ENCODE measurements around the gene IL1R1. TPM values are rescaled to one million over a fixed set of nuclear protein-coding genes. Genes with fewer than 3 reads are reported as not detected.

IL1R1 gene
- total RNA-seq, 1 experiment from 2014 or later, result 12.7 TPM

DNA sequence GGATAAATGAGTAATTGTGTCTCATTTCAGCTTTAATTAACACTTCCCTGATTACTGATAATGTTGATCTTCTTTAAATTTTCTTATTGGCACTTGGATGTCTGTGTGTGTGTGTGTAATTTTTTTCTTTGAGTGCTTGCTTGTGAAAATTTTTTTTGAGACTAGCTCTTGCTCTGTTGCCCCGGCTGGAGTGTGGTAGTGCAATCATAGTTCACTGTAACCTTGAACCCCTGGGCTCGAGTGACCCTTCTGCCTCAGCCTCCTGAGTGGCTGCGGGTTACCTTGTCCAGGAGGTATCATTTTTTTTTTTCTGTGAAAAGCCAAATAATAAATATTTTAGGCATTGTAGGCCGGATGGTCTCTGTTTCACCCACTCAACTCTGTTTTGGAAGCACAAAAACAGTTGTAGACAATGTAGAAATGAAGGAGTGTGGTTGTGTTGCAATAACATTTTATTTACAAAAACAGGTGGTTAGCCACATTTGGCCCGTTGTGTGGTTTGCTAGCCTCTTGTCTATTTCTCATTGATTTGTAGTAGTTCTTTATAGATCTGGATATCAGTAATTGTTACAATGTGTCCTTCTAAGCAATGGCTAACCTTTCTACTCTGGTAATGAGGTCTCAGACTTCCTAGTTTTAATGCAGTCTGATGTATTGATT, 52.2 kb downstream of the IL1R1 start:
- no peak overlapping the region for H3K4me3 ChIP-seq
- no peaks in the 10 kb centered on the region for H3K9me3 ChIP-seq (replicated peaks)
- DNase-seq (ENCODE audit: low read depth in 1 of 2, low spot score in 2 of 2), result no peak

GRCh38 chr2:102197389-102198137, 55.0 kb downstream of the IL1R1 start:
- no peak overlapping the region for H3K27ac ChIP-seq
- H3K4me1 ChIP-seq (replicated peaks), result no peaks in the 10 kb centered on the region; the same call in 1 of the 2 replicates

More for the DNA sequence above, 52.2 kb downstream of the IL1R1 start:
- H3K36me3 ChIP-seq, result no peaks in the 10 kb centered on the region
- H3K27me3 ChIP-seq (replicated peaks), result no peaks in the 10 kb centered on the region
- H3K4me1 ChIP-seq (replicated peaks), result no peaks in the 10 kb centered on the region; the same call in 1 of the 2 replicates
- H3K27ac ChIP-seq, result no peak overlapping the region

GRCh38 chr2:102200539-102200938, 58.0 kb downstream of the IL1R1 start:
- Histone ChIP-seq H3K4me3 (no peak overlapping the region), H3K4me1 (replicated peaks) (no peaks in the 10 kb centered on the region), H3K36me3 (no peaks in the 10 kb centered on the region), H3K9me3 (replicated peaks) (no peaks in the 10 kb centered on the region), H3K27ac (no peak overlapping the region), H3K27me3 (replicated peaks) (no peaks in the 10 kb centered on the region)
- no peak for DNase-seq (ENCODE audit: low read depth in 1 of 2, low spot score in 2 of 2)

More at GRCh38 chr2:102197389-102198137, 55.0 kb downstream of the IL1R1 start:
- no peaks in the 10 kb centered on the region for H3K36me3 ChIP-seq
- no peak overlapping the region for H3K4me3 ChIP-seq
- no peaks in the 10 kb centered on the region for H3K27me3 ChIP-seq (replicated peaks)
- no peaks in the 10 kb centered on the region for H3K9me3 ChIP-seq (replicated peaks)
- no peak for DNase-seq (ENCODE audit: low read depth in 1 of 2, low spot score in 2 of 2)

DNA sequence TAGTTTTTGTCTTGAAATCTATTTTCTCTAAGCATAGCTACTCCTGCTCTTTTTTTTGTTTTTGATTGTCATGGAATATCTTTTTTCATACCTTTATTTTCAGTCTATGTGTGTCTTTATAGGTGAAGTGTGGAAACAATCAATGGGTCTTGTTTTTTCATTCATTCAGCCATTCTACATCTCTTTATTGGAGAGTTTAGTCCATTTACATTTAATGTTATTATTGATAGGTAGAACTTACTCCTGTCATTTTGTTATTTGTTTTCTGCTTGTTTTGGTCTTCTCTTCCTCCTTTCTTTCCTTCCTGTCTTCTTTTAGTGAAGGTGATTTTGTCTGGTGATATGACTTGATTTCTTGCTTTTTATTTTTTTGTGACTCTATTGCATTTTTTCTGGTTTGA, 62.1 kb downstream of the IL1R1 start:
- H3K27me3 ChIP-seq (replicated peaks), result no peaks in the 10 kb centered on the region
- H3K9me3 ChIP-seq (replicated peaks), result no peaks in the 10 kb centered on the region
- no peak overlapping the region for H3K4me3 ChIP-seq
- H3K27ac ChIP-seq, result no peak overlapping the region
- no peaks in the 10 kb centered on the region for H3K4me1 ChIP-seq (replicated peaks)
- H3K36me3 ChIP-seq, result no peaks in the 10 kb centered on the region
- DNase-seq (ENCODE audit: low read depth in 1 of 2, low spot score in 2 of 2), result no peak

GRCh38 chr2:102206666-102207341, 64.3 kb downstream of the IL1R1 start:
- Histone ChIP-seq H3K9me3 (replicated peaks) (no peaks in the 10 kb centered on the region), H3K4me3 (no peak overlapping the region), H3K27me3 (replicated peaks) (no peaks in the 10 kb centered on the region), H3K27ac (no peak overlapping the region), H3K36me3 (no peaks in the 10 kb centered on the region), H3K4me1 (replicated peaks) (no peaks in the 10 kb centered on the region)
- no peak for DNase-seq (ENCODE audit: low read depth in 1 of 2, low spot score in 2 of 2)

GRCh38 chr2:102208774-102209173, 66.2 kb downstream of the IL1R1 start:
- no peaks in the 10 kb centered on the region for H3K9me3 ChIP-seq (replicated peaks)
- H3K36me3 ChIP-seq, result no peaks in the 10 kb centered on the region
- H3K4me1 ChIP-seq (replicated peaks), result no peaks in the 10 kb centered on the region
- no peak for DNase-seq (ENCODE audit: low read depth in 1 of 2, low spot score in 2 of 2)
- no peaks in the 10 kb centered on the region for H3K27me3 ChIP-seq (replicated peaks)
- H3K27ac ChIP-seq, result no peak overlapping the region
- no peak overlapping the region for H3K4me3 ChIP-seq

- Histone ChIP-seq H3K27me3 (replicated peaks) (no peaks in the 10 kb centered on the region), H3K9me3 (replicated peaks) (no peaks in the 10 kb centered on the region), H3K27ac (no peak overlapping the region), H3K36me3 (no peaks in the 10 kb centered on the region), H3K4me3 (no peak overlapping the region), H3K4me1 (replicated peaks) (no peaks in the 10 kb centered on the region)
- DNase-seq (ENCODE audit: low read depth in 1 of 2, low spot score in 2 of 2), result no peak
Measured at GRCh38 chr2:102209474-102209873, 66.9 kb downstream of the IL1R1 start.

DNA sequence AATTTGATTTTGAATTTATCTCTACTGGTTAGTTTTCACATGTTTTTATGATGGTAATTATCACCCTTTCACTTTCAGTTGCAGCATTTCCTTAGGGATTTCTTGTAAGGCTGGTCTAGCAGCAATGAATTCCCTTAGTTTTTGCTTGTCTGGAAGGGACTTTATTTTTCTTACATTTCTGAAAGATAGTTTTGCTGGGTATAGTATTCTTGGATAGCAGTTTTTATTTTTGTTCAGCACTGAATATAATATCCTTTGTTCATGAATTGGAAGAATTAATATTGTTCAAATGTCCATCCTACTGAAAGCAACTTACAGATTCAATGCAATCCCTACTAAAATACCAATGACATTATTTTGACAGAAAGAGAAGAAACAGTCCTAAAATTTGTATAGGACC, 74.5 kb downstream of the IL1R1 start:
- no peaks in the 10 kb centered on the region for H3K36me3 ChIP-seq
- 0 out of 2 replicates have a peak, but pooled peaks cover 2% of the 10 kb centered on the region for H3K9me3 ChIP-seq (replicated peaks)
- DNase-seq (ENCODE audit: low read depth in 1 of 2, low spot score in 2 of 2), result no peak
- H3K27me3 ChIP-seq (replicated peaks), result no peaks in the 10 kb centered on the region
- no peaks in the 10 kb centered on the region for H3K4me1 ChIP-seq (replicated peaks)
- no peak overlapping the region for H3K4me3 ChIP-seq
- H3K27ac ChIP-seq, result no peak overlapping the region

GRCh38 chr2:102224824-102225739, 82.5 kb downstream of the IL1R1 start:
- no peak for DNase-seq (ENCODE audit: low read depth in 1 of 2, low spot score in 2 of 2)
- Histone ChIP-seq H3K4me1 (replicated peaks) (peaks cover 27% of the 10 kb centered on the region), H3K4me3 (no peak overlapping the region), H3K9me3 (replicated peaks) (no peaks in the 10 kb centered on the region), H3K27me3 (replicated peaks) (no peaks in the 10 kb centered on the region), H3K36me3 (no peaks in the 10 kb centered on the region), H3K27ac (no peak overlapping the region)

DNA sequence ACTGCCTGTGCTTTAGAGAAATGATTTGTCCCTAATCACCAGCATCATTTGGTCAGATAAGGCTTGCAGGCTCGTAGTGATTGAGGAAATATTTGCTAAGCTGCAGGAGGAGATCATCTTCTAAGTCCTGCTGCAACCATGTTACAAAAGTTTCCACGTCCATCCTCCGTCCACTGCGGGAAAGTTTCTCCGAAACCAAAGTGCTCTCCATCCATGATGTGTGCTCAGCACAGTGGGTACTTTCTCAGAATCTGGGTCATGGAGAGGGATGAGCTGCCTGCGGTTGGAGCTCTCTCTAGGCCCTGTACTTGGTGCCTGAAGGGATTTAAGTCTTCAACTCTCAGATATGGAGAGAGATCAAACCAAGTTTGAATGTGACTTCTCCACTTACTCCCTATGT, 83.6 kb downstream of the IL1R1 start:
- DNase-seq (ENCODE audit: low read depth in 1 of 2, low spot score in 2 of 2), result no peak
- peak overlapping the region; percentile 87 for H3K27ac ChIP-seq
- no peak overlapping the region for H3K4me3 ChIP-seq
- peaks cover 27% of the 10 kb centered on the region for H3K4me1 ChIP-seq (replicated peaks)
- no peaks in the 10 kb centered on the region for H3K27me3 ChIP-seq (replicated peaks)
- no peaks in the 10 kb centered on the region for H3K9me3 ChIP-seq (replicated peaks)
- H3K36me3 ChIP-seq, result no peaks in the 10 kb centered on the region

- H3K27ac ChIP-seq, result peak overlapping the region; percentile 87
- peaks cover 31% of the 10 kb centered on the region for H3K4me1 ChIP-seq (replicated peaks)
- H3K36me3 ChIP-seq, result no peaks in the 10 kb centered on the region
- H3K27me3 ChIP-seq (replicated peaks), result no peaks in the 10 kb centered on the region
- H3K9me3 ChIP-seq (replicated peaks), result no peaks in the 10 kb centered on the region
- H3K4me3 ChIP-seq, result no peak overlapping the region
- peak in 1 of 2 experiments; percentile 49 for DNase-seq (ENCODE audit: low read depth in 1 of 2, low spot score in 2 of 2)
Measured at GRCh38 chr2:102226612-102227391, 84.3 kb downstream of the IL1R1 start.

GRCh38 chr2:102229141-102229769, 86.7 kb downstream of the IL1R1 start:
- H3K9me3 ChIP-seq (replicated peaks), result no peaks in the 10 kb centered on the region

More at GRCh38 chr2:102229141-102229769, 86.7 kb downstream of the IL1R1 start:
- DNase-seq (ENCODE audit: low read depth in 1 of 2, low spot score in 2 of 2), result no peak
- Histone ChIP-seq H3K4me3 (no peak overlapping the region), H3K27me3 (replicated peaks) (no peaks in the 10 kb centered on the region), H3K27ac (no peak overlapping the region), H3K4me1 (replicated peaks) (peaks cover 38% of the 10 kb centered on the region), H3K36me3 (no peaks in the 10 kb centered on the region)

Measured in SJSA1 (cell line).